Esophagus muscularis mucosa (tissue), 3 donors: ENCODE data around the gene OTOG.

Source experiments
- POLR2A ChIP-seq: fragments of 450-650 bp; IDR thresholded peaks from one replicate; pipeline ENCODE4 v1.6.1; 2017; ENCODE audit warnings: antibody characterized with exemption, moderate library complexity, mild to moderate bottlenecking, low read depth
- TF ChIP-seq, protein P1 (sequence below), 3 experiments: fragments of 200-600 bp in 2 of 3; fragments of 450-650 bp in 1 of 3; sonication (generic) in 2 of 3; IDR thresholded peaks; one replicate each; pipeline ENCODE4 v1.5.1; 2017 to 2019; ENCODE audit warnings: antibody characterized with exemption in 3 of 3, mild to moderate bottlenecking in 2 of 3, moderate library complexity in 1 of 3

DNA sequence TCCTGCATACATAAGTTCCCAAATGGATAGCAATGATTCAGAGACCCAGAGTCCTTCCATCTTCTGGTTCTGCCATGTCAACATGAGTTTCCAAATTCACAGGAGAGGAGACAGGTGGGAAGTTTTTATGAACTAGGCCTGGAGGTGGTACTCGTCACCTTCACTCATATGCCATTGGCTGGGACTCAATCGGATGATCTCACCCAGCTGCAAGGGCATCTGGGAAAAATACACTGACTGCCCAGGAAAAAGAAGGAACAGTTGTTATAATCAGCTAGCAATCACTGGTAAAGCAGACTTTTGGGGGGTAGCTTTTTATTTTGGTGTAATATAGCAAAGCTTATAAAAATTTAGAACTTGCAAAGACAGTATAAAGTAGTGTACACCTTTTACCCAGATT, 83.9 kb downstream of the OTOG start:
- TF ChIP-seq, protein P1, sequence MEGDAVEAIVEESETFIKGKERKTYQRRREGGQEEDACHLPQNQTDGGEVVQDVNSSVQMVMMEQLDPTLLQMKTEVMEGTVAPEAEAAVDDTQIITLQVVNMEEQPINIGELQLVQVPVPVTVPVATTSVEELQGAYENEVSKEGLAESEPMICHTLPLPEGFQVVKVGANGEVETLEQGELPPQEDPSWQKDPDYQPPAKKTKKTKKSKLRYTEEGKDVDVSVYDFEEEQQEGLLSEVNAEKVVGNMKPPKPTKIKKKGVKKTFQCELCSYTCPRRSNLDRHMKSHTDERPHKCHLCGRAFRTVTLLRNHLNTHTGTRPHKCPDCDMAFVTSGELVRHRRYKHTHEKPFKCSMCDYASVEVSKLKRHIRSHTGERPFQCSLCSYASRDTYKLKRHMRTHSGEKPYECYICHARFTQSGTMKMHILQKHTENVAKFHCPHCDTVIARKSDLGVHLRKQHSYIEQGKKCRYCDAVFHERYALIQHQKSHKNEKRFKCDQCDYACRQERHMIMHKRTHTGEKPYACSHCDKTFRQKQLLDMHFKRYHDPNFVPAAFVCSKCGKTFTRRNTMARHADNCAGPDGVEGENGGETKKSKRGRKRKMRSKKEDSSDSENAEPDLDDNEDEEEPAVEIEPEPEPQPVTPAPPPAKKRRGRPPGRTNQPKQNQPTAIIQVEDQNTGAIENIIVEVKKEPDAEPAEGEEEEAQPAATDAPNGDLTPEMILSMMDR (IDR thresholded peaks at IDR 0.05): no peak
- no peak for TF ChIP-seq POLR2A
